Measurements from ENCODE around the gene DOK6. TPM values are rescaled to one million over a fixed set of nuclear protein-coding genes. Genes with fewer than 3 reads are reported as not detected.

The DOK6 gene
- total RNA-seq, 1 experiment from 2014 or later, result not detected

GRCh38 chr18:69599377-69599776 is 198.7 kb downstream of the DOK6 start:
- POLR2A ChIA-PET (ENCODE audit: unreplicated experiment), result no interaction called here

GRCh38 chr18:69612242-69612641 is 211.6 kb downstream of the DOK6 start:
- Histone ChIP-seq H3F3A (ENCODE audit: insufficient read depth, low read depth) (no peaks in the 10 kb centered on the region), H3K4me3 (no peak overlapping the region), H4K20me1 (ENCODE audit: insufficient read depth) (no peaks in the 10 kb centered on the region), H2AFZ (no peak overlapping the region), H3K27ac (no peak overlapping the region), H3K9me2 (ENCODE audit: insufficient read depth) (no peaks in the 10 kb centered on the region), H3K27me3 (ENCODE audit: insufficient read depth, low read depth) (no peaks in the 10 kb centered on the region), H3K36me3 (ENCODE audit: low read depth) (no peaks in the 10 kb centered on the region), H3K4me1 (replicated peaks; ENCODE audit: insufficient read depth) (no peaks in the 10 kb centered on the region), H3K4me2 (no peak overlapping the region), H3K79me2 (ENCODE audit: low read depth) (no peaks in the 10 kb centered on the region), H3K9me3 (ENCODE audit: insufficient read depth, low read depth) (no peaks in the 10 kb centered on the region)
- DNase-seq, result no peak
- no TSS peak for BruUV-seq (replicated peaks)
- intact Hi-C loops (cut with micrococcal nuclease; ENCODE audit: unreplicated experiment), result no loop called here
- ChIA-PET CTCF (no interaction called here), POLR2A (ENCODE audit: unreplicated experiment) (no interaction called here)
- TF ChIP-seq CTCF (conservative IDR thresholded peaks at IDR 0.05) (no peak), EZH2 (IDR thresholded peaks at IDR 0.05; ENCODE audit: low read depth) (no peak)

More at GRCh38 chr18:69599377-69599776, 198.7 kb downstream of the DOK6 start:
- intact Hi-C loops (cut with micrococcal nuclease; ENCODE audit: unreplicated experiment), result no loop called here
- Histone ChIP-seq H3K4me2 (no peak overlapping the region), H3K79me2 (ENCODE audit: low read depth) (no peaks in the 10 kb centered on the region), H3K27ac (no peak overlapping the region), H3K4me3 (no peak overlapping the region), H3K4me1 (replicated peaks; ENCODE audit: insufficient read depth) (no peaks in the 10 kb centered on the region), H3K9me2 (ENCODE audit: insufficient read depth) (no peaks in the 10 kb centered on the region), H3K9me3 (ENCODE audit: insufficient read depth, low read depth) (no peaks in the 10 kb centered on the region), H3F3A (ENCODE audit: insufficient read depth, low read depth) (no peaks in the 10 kb centered on the region), H3K27me3 (ENCODE audit: insufficient read depth, low read depth) (no peaks in the 10 kb centered on the region), H3K36me3 (ENCODE audit: low read depth) (no peaks in the 10 kb centered on the region), H2AFZ (peak overlapping the region; percentile 49; the same call in 1 of the 2 replicates), H4K20me1 (ENCODE audit: insufficient read depth) (no peaks in the 10 kb centered on the region)
- TF ChIP-seq EZH2 (IDR thresholded peaks at IDR 0.05; ENCODE audit: low read depth), result no peak
- no peak for TF ChIP-seq CTCF (conservative IDR thresholded peaks at IDR 0.05)
- BruUV-seq (replicated peaks), result no TSS peak
- DNase-seq, result no peak
- CTCF ChIA-PET, result no interaction called here

- DNase-seq, result no peak
- H3K4me1 ChIP-seq (replicated peaks; ENCODE audit: insufficient read depth), result no peaks in the 10 kb centered on the region
- H3K4me3 ChIP-seq, result no peak overlapping the region
- H3K9me2 ChIP-seq (ENCODE audit: insufficient read depth), result no peaks in the 10 kb centered on the region
- H3K27me3 ChIP-seq (ENCODE audit: insufficient read depth, low read depth), result no peaks in the 10 kb centered on the region
- H3K36me3 ChIP-seq (ENCODE audit: low read depth), result no peaks in the 10 kb centered on the region
- no peak overlapping the region for H3K4me2 ChIP-seq
- no peak for TF ChIP-seq EZH2 (IDR thresholded peaks at IDR 0.05; ENCODE audit: low read depth)
- TF ChIP-seq CTCF (conservative IDR thresholded peaks at IDR 0.05), result no peak
- no peaks in the 10 kb centered on the region for H3K9me3 ChIP-seq (ENCODE audit: insufficient read depth, low read depth)
- H4K20me1 ChIP-seq (ENCODE audit: insufficient read depth), result no peaks in the 10 kb centered on the region
- CTCF ChIA-PET, result no interaction called here
- no peak overlapping the region for H3K27ac ChIP-seq
- H3F3A ChIP-seq (ENCODE audit: insufficient read depth, low read depth), result no peaks in the 10 kb centered on the region
- intact Hi-C loops (cut with micrococcal nuclease; ENCODE audit: unreplicated experiment), result no loop called here
- POLR2A ChIA-PET (ENCODE audit: unreplicated experiment), result no interaction called here
- no TSS peak for BruUV-seq (replicated peaks)
- no peaks in the 10 kb centered on the region for H3K79me2 ChIP-seq (ENCODE audit: low read depth)
- no peak overlapping the region for H2AFZ ChIP-seq
These were observed 215.4 kb downstream of the DOK6 start for GRCh38 chr18:69616114-69616513.

Measured in PC-9 (cell line).